ENCODE data around the gene FAM227A. TPM values are rescaled to one million over a fixed set of nuclear protein-coding genes. Genes with fewer than 3 reads are reported as not detected.
A peak's percentile ranks its signal among the peaks of the same experiment; 100 is the strongest.
"Not testable (repeated sequence)": the region's sequence is repeated elsewhere in the genome, so short reads cannot be mapped to it uniquely, and the experiment has no call there.

FAM227A gene
- total RNA-seq, 1 donor from 2014 or later = 0.27 TPM

GRCh38 chr22:38618258-38618657 lies 37.9 kb downstream of the FAM227A start:
- ATAC-seq = no peak
- no peak for DNase-seq (ENCODE audit: missing footprints)
- intact Hi-C loops (cut with DNase I) = no loop called here

- DNase-seq (ENCODE audit: missing footprints); ATAC-seq; intact Hi-C loops (cut with DNase I): not testable (repeated sequence)
Observed at GRCh38 chr22:38615064-38615405, 41.2 kb downstream of the FAM227A start.

GRCh38 chr22:38614332-38615063 lies 41.7 kb downstream of the FAM227A start:
- intact Hi-C loops (cut with DNase I) = no loop called here
- no peak for DNase-seq (ENCODE audit: missing footprints)
- ATAC-seq = peak; percentile 83

- ATAC-seq (no peak), DNase-seq (ENCODE audit: missing footprints) (no peak)
- intact Hi-C loops (cut with DNase I) = no loop called here
Observed at GRCh38 chr22:38613588-38613987, 42.6 kb downstream of the FAM227A start.

- intact Hi-C loops (cut with DNase I) = no loop called here
Observed at GRCh38 chr22:38612217-38613006, 43.8 kb downstream of the FAM227A start.

GRCh38 chr22:38611559-38611958 lies 44.6 kb downstream of the FAM227A start:
- intact Hi-C loops (cut with DNase I) = no loop called here
- no peak for DNase-seq (ENCODE audit: missing footprints)
- ATAC-seq = no peak

More at GRCh38 chr22:38612217-38613006, 43.8 kb downstream of the FAM227A start:
- DNase-seq (ENCODE audit: missing footprints) = no peak
- ATAC-seq = no peak

GRCh38 chr22:38610234-38610633 lies 46.0 kb downstream of the FAM227A start:
- ATAC-seq (no peak), DNase-seq (ENCODE audit: missing footprints) (no peak)
- intact Hi-C loops (cut with DNase I) = no loop called here

- DNase-seq (ENCODE audit: missing footprints) (no peak), ATAC-seq (no peak)
- intact Hi-C loops (cut with DNase I) = no loop called here
Observed at GRCh38 chr22:38608992-38609750, 47.0 kb downstream of the FAM227A start.

GRCh38 chr22:38607680-38608079 lies 48.5 kb downstream of the FAM227A start:
- intact Hi-C loops (cut with DNase I) = no loop called here
- ATAC-seq = no peak
- DNase-seq (ENCODE audit: missing footprints) = no peak

GRCh38 chr22:38602166-38602565 lies 54.0 kb downstream of the FAM227A start:
- ATAC-seq = no peak
- intact Hi-C loops (cut with DNase I) = no loop called here
- no peak for DNase-seq (ENCODE audit: missing footprints)

GRCh38 chr22:38601221-38601764 lies 54.9 kb downstream of the FAM227A start:
- intact Hi-C loops (cut with DNase I) = no loop called here
- DNase-seq (ENCODE audit: missing footprints) = no peak
- no peak for ATAC-seq

- DNase-seq (ENCODE audit: missing footprints) (no peak), ATAC-seq (no peak)
- intact Hi-C loops (cut with DNase I) = no loop called here
Observed at GRCh38 chr22:38599466-38599865, 56.7 kb downstream of the FAM227A start.

- intact Hi-C loops (cut with DNase I); DNase-seq (ENCODE audit: missing footprints); ATAC-seq: not testable (repeated sequence)
Observed at GRCh38 chr22:38582923-38583322, 73.3 kb downstream of the FAM227A start.

- no peak for DNase-seq (ENCODE audit: missing footprints)
- no peak for ATAC-seq
- intact Hi-C loops (cut with DNase I) = no loop called here
Observed at GRCh38 chr22:38578505-38578904, 77.7 kb downstream of the FAM227A start.

GRCh38 chr22:38572065-38572464 lies 84.1 kb downstream of the FAM227A start:
- intact Hi-C loops (cut with DNase I) = no loop called here
- ATAC-seq = no peak
- DNase-seq (ENCODE audit: missing footprints) = no peak

GRCh38 chr22:38570779-38571364 lies 85.3 kb downstream of the FAM227A start:
- ATAC-seq (peak; percentile 15), DNase-seq (ENCODE audit: missing footprints) (no peak)
- intact Hi-C loops (cut with DNase I) = loop anchor here (1.0 kb wide), 2 partner anchors 65 to 519 kb away; partner anchors contain the start of gene DDX17

- peak; percentile 98 for ATAC-seq
- DNase-seq (ENCODE audit: missing footprints) = peak; percentile 91
- intact Hi-C loops (cut with DNase I) = loop anchor here (1.0 kb wide), 1 partner anchor 64 kb away; the partner anchor contains the start of gene DDX17
Observed at GRCh38 chr22:38569972-38570778, 86.0 kb downstream of the FAM227A start, which contains the start of gene DMC1. Gene DMC1 (minus strand): TSS chr22:38570183. CDS start chr22:38568256, 1,927 bp downstream.
